Endothelial cell of umbilical vein (primary cell): ENCODE data around the gene SEC11C. TPM values are rescaled to one million over a fixed set of nuclear protein-coding genes. Genes with fewer than 3 reads are reported as not detected.

Experiments used
- BruUV-seq: library from RNA; stranded (reverse); fragments of 400-500 nt; replicated peaks from 2 replicates; lab custom pipeline; 2021; lab: Mats Ljungman, UMichigan
- CTCF ChIA-PET: fragments of 300-600, 350-600 bp; sonication (Branson Sonifier 250); formaldehyde crosslinking; loops from one replicate; lab custom pipeline; 2021; ENCODE audit warnings: antibody characterized with exemption, inconsistent platforms; lab: Charles Lee
- POLR2A ChIA-PET: fragments of 300-600, 350-600 bp; sonication (Branson Sonifier 250); formaldehyde crosslinking; loops from one replicate; lab custom pipeline; 2021; ENCODE audit warnings: antibody characterized with exemption, inconsistent platforms; lab: Charles Lee
- DNase-seq: peaks from one replicate; pipeline ENCODE4 v3.0.0-alpha.2; 2011; ENCODE audit warnings: low read depth, low spot score
- FAIRE-seq: peaks from 2 replicates; lab custom pipeline; 2011; peaks lifted over from hg19 to GRCh38; lab: Jason Lieb, UNC
- H2AFZ ChIP-seq: 2 replicates; pipeline ENCODE4 v1.6.0; 2012; ENCODE audit warnings: low read depth, low read length, control low read depth, inconsistent platforms
- H3K27ac ChIP-seq: 2 replicates; pipeline ENCODE4 v1.5.1; 2011; ENCODE audit warnings: low read depth, mild to moderate bottlenecking, control low read depth, low read length, moderate library complexity; ENCODE audit not compliant: insufficient read depth
- H3K27me3 ChIP-seq, 2 experiments: 2 replicates each; pipeline versions ENCODE4 v1.6.0 to v1.6.1; 2011; ENCODE audit warnings: low read length in 2 of 2, mixed read lengths in 1 of 2; ENCODE audit not compliant: control insufficient read depth in 2 of 2, insufficient read depth in 2 of 2
- H3K36me3 ChIP-seq, 2 experiments: 2 replicates in 1 of 2; 3 replicates in 1 of 2; pipeline ENCODE4 v1.5.1; 2011; ENCODE audit warnings: low read length in 2 of 2, mild to moderate bottlenecking in 1 of 2, moderate library complexity in 1 of 2; ENCODE audit not compliant: control insufficient read depth in 2 of 2, insufficient read depth in 2 of 2; ENCODE audit errors: extremely low read depth in 1 of 2
- H3K4me1 ChIP-seq: 3 replicates; pipeline ENCODE4 v1.5.1; 2011; ENCODE audit warnings: mild to moderate bottlenecking, low read length; ENCODE audit not compliant: control insufficient read depth, insufficient read depth; ENCODE audit errors: extremely low read depth
- H3K4me2 ChIP-seq: 2 replicates; pipeline ENCODE4 v1.6.1; 2011; ENCODE audit warnings: low read length, control low read depth, mixed read lengths; ENCODE audit not compliant: insufficient read depth
- H3K4me3 ChIP-seq, 3 experiments: fragments of 200-600 bp in 1 of 3; sonication (generic), shearing (Covaris generic) in 1 of 3; replicated peaks in 1 of 3; 2 replicates each; pipeline ENCODE4 v1.5.1; 2011 to 2016; ENCODE audit warnings: control low read depth in 3 of 3, low read length in 3 of 3, mild to moderate bottlenecking in 2 of 3, inconsistent platforms in 1 of 3, low read depth in 1 of 3, moderate library complexity in 1 of 3; ENCODE audit not compliant: insufficient read depth in 1 of 3
- H3K79me2 ChIP-seq: 2 replicates; pipeline ENCODE4 v1.6.0; 2012; ENCODE audit warnings: low read length, inconsistent platforms; ENCODE audit not compliant: control insufficient read depth, insufficient read depth
- H3K9ac ChIP-seq: replicated peaks from 2 replicates; pipeline ENCODE3; 2011; ENCODE audit warnings: low read length, control low read depth; ENCODE audit not compliant: insufficient read depth; ENCODE audit errors: extremely low read depth
- H3K9me1 ChIP-seq: replicated peaks from 3 replicates; pipeline ENCODE4 v1.6.0; 2011; ENCODE audit warnings: mild to moderate bottlenecking, low read length; ENCODE audit not compliant: control insufficient read depth, insufficient read depth; ENCODE audit errors: extremely low read depth
- H3K9me3 ChIP-seq: replicated peaks from 2 replicates; pipeline ENCODE4 v1.5.1; 2012; ENCODE audit warnings: low read length, inconsistent platforms; ENCODE audit not compliant: control insufficient read depth, insufficient read depth
- H4K20me1 ChIP-seq: replicated peaks from 2 replicates; pipeline ENCODE3; 2011; ENCODE audit warnings: mild to moderate bottlenecking, low read length; ENCODE audit not compliant: control insufficient read depth, insufficient read depth; ENCODE audit errors: extremely low read depth
- EZH2 ChIP-seq: IDR thresholded peaks from 2 replicates; pipeline ENCODE4 v1.6.1; 2012; ENCODE audit warnings: borderline replicate concordance, low read depth, mild to moderate bottlenecking, moderate library complexity, low read length, inconsistent platforms; ENCODE audit not compliant: severe bottlenecking
- FOS ChIP-seq: IDR thresholded peaks from 2 replicates; pipeline ENCODE4 v1.6.1; 2011; ENCODE audit warnings: mild to moderate bottlenecking, low read length, moderate library complexity, borderline replicate concordance; ENCODE audit not compliant: insufficient read depth
- GATA2 ChIP-seq: IDR thresholded peaks from 2 replicates; pipeline ENCODE4 v1.7.0; 2011; ENCODE audit warnings: low read depth, mild to moderate bottlenecking, moderate library complexity, mixed read lengths, low read length; ENCODE audit not compliant: insufficient read length, insufficient read depth
- JUN ChIP-seq: IDR thresholded peaks from 2 replicates; pipeline ENCODE4 v1.6.1; 2011; ENCODE audit warnings: borderline replicate concordance, low read depth; ENCODE audit not compliant: insufficient read length, insufficient read depth
- MYC ChIP-seq: IDR thresholded peaks from one replicate; pipeline ENCODE4 v1.6.1; 2011; ENCODE audit warnings: mild to moderate bottlenecking, low read depth, low read length
- POLR2A ChIP-seq: IDR thresholded peaks from 2 replicates; pipeline ENCODE4 v1.6.1; 2012; ENCODE audit warnings: low read depth, mild to moderate bottlenecking, control low read depth, low read length
- POLR2AphosphoS5 ChIP-seq: IDR thresholded peaks from 2 replicates; pipeline ENCODE4 v1.6.1; 2012; ENCODE audit warnings: low read depth, mild to moderate bottlenecking, control low read depth, low read length, moderate library complexity; ENCODE audit not compliant: insufficient read depth
- dilution Hi-C: fragments of 300-500 bp; cut with MboI; formaldehyde crosslinking; loops from one replicate; pipeline ENCODE4 v1.15.0; 2019; ENCODE audit warnings: low sequenced_read_pairs; ENCODE audit not compliant: extremely low pct_ligation_motif_present
- intact Hi-C: fragments of 100-400 bp; cut with micrococcal nuclease; formaldehyde crosslinking; loops from one replicate; pipeline ENCODE4 v1.10.0; 2022
- polyA plus RNA-seq, 4 experiments: library from polyadenylated mRNA; depleted of rRNA in 3 of 4; stranded (reverse) in 3 of 4; unstranded in 1 of 4; fragments of >200 nt; gene quantifications; 2 replicates each; pipeline versions ENCODE4 v1.2.1 to v1.2.3, GENCODE V29; 2011 to 2012; ENCODE audit warnings: missing spikeins in 1 of 4
- total RNA-seq: library from RNA; stranded (reverse); gene quantifications from 2 replicates; pipeline ENCODE4 v1.2.3, GENCODE V29; 2021
- TF ChIP-seq, protein P1 (sequence below): IDR thresholded peaks from 2 replicates; pipeline ENCODE4 v1.6.1; 2011; ENCODE audit not compliant: insufficient read depth, insufficient read length
- TF ChIP-seq, protein P2 (sequence below), 2 donors: IDR thresholded peaks; 1 replicate in 1 of 2; 2 replicates in 1 of 2; pipeline ENCODE4 v1.5.1; 2011; ENCODE audit warnings: low read length in 2 of 2, mild to moderate bottlenecking in 2 of 2, moderate library complexity in 2 of 2, control low read depth in 1 of 2, inconsistent platforms in 1 of 2, low read depth in 1 of 2; ENCODE audit not compliant: insufficient read depth in 1 of 2; ENCODE audit errors: extremely low read depth in 1 of 2

Gene SEC11C
- total and polyA plus RNA-seq, 2 donors (not counting 3 experiments of a cell fraction or from before 2014, with no cell fraction given): 16.3 to 29.8 TPM

DNA sequence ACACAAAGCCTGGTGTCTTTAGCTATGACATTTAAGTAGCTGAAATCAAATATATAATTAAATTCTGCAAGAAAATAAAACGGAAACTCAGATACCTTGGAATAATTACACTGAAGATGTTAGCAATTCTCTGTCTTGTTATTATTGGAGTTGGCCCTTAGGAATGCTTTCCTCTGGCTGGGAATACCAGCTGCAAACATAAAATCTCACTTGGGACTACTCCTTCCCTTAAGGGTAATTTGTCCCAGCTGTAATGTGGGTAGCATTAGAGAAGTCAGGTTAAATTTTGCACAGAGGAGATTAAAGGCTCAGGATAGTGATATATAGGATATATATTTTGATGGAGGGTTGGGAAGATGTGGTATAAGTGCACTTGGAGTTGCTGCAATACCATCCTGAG, 43.0 kb downstream of the SEC11C start:
- Histone ChIP-seq H3K27ac (no peak overlapping the region), H3K79me2 (no peaks in the 10 kb centered on the region), H3K4me1 (no peaks in the 10 kb centered on the region), H3K9me1 (no peaks in the 10 kb centered on the region), H3K27me3 (no peaks in the 10 kb centered on the region), H2AFZ (no peak overlapping the region), H3K4me3 (no peak overlapping the region), H3K9me3 (no peaks in the 10 kb centered on the region), H3K4me2 (no peak overlapping the region), H3K9ac (no peak overlapping the region), H4K20me1 (no peaks in the 10 kb centered on the region), H3K36me3 (no peaks in the 10 kb centered on the region)
- DNase-seq (no peak), FAIRE-seq (no peak)
- BruUV-seq: no TSS peak
- dilution Hi-C loops: no loop called here
- TF ChIP-seq EZH2 (no peak), GATA2 (no peak), POLR2AphosphoS5 (no peak), MYC (no peak), JUN (no peak), FOS (no peak), POLR2A (no peak)
- TF ChIP-seq, protein P1, sequence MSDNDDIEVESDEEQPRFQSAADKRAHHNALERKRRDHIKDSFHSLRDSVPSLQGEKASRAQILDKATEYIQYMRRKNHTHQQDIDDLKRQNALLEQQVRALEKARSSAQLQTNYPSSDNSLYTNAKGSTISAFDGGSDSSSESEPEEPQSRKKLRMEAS: no peak
- TF ChIP-seq, protein P2, sequence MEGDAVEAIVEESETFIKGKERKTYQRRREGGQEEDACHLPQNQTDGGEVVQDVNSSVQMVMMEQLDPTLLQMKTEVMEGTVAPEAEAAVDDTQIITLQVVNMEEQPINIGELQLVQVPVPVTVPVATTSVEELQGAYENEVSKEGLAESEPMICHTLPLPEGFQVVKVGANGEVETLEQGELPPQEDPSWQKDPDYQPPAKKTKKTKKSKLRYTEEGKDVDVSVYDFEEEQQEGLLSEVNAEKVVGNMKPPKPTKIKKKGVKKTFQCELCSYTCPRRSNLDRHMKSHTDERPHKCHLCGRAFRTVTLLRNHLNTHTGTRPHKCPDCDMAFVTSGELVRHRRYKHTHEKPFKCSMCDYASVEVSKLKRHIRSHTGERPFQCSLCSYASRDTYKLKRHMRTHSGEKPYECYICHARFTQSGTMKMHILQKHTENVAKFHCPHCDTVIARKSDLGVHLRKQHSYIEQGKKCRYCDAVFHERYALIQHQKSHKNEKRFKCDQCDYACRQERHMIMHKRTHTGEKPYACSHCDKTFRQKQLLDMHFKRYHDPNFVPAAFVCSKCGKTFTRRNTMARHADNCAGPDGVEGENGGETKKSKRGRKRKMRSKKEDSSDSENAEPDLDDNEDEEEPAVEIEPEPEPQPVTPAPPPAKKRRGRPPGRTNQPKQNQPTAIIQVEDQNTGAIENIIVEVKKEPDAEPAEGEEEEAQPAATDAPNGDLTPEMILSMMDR (IDR thresholded peaks at IDR 0.05; ENCODE audit: extremely low read depth in 1 of 2, insufficient read depth in 1 of 2, low read depth in 1 of 2, low read length in 2 of 2): no peak
- intact Hi-C loops: no loop called here
- POLR2A ChIA-PET: interaction anchor here (0.6 kb wide), 1 partner anchor 170 kb away, joined by 3 read pairs; no protein-coding TSS in a partner anchor
- CTCF ChIA-PET: interaction anchor here (1.3 kb wide), 1 partner anchor 11 kb away, joined by 3 read pairs; no protein-coding TSS in a partner anchor
